ENCODE data around the gene GXYLT2. TPM values are rescaled to one million over a fixed set of nuclear protein-coding genes. Genes with fewer than 3 reads are reported as not detected.

Gene GXYLT2
- total RNA-seq, 1 experiment from 2014 or later = 6.1 TPM

DNA sequence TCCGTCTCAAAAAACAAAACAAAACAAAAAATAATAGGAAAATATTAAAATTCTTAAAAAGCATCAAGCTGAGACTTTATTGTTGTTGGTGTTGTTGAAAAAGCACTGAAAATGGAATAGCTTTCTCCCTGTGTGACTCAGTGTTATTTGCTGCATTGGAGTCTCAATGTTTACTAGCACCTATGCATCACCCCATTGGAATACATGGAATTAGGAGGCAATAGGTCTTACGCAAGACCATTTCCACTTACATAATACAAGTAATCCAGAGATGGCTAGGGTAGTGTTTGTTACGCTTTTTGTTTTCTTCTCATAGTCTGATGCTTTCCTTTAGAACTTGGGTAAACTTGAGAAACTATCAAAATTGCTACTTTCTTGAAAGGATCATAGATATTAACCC is 15.2 kb downstream of the GXYLT2 start:
- BruUV-seq (replicated peaks) = no TSS peak
- CTCF ChIA-PET = no interaction called here
- Histone ChIP-seq H3K4me3 (ENCODE audit: low read depth in 2 of 2, low read length in 2 of 2) (no peak overlapping the region), H3K9me3 (ENCODE audit: control insufficient read depth, insufficient read depth, low read depth, low read length) (no peaks in the 10 kb centered on the region), H3K27me3 (ENCODE audit: control insufficient read depth, insufficient read depth, low read length) (no peaks in the 10 kb centered on the region), H3K4me1 (ENCODE audit: control insufficient read depth, insufficient read depth, low read length) (peaks cover 2% of the 10 kb centered on the region; the same call in 1 of the 2 replicates), H3K36me3 (ENCODE audit: control insufficient read depth, insufficient read depth, low read length) (no peaks in the 10 kb centered on the region), H3K27ac (ENCODE audit: low read length) (no peak overlapping the region)
- ATAC-seq (peak; percentile 81; the same call in 1 of the 2 replicates), DNase-seq (ENCODE audit: low read depth, low spot score) (peak; percentile 42)
- POLR2A ChIA-PET = no interaction called here
- intact Hi-C loops (cut with micrococcal nuclease; ENCODE audit: unreplicated experiment) (no loop called here), in situ Hi-C loops (cut with HindIII; ENCODE audit: low pct_unique_long_range_greater_than_20kb, low sequenced_read_pairs) (no loop called here)
- TF ChIP-seq, protein P1, sequence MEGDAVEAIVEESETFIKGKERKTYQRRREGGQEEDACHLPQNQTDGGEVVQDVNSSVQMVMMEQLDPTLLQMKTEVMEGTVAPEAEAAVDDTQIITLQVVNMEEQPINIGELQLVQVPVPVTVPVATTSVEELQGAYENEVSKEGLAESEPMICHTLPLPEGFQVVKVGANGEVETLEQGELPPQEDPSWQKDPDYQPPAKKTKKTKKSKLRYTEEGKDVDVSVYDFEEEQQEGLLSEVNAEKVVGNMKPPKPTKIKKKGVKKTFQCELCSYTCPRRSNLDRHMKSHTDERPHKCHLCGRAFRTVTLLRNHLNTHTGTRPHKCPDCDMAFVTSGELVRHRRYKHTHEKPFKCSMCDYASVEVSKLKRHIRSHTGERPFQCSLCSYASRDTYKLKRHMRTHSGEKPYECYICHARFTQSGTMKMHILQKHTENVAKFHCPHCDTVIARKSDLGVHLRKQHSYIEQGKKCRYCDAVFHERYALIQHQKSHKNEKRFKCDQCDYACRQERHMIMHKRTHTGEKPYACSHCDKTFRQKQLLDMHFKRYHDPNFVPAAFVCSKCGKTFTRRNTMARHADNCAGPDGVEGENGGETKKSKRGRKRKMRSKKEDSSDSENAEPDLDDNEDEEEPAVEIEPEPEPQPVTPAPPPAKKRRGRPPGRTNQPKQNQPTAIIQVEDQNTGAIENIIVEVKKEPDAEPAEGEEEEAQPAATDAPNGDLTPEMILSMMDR (IDR thresholded peaks at IDR 0.05) = no peak
- TF ChIP-seq POLR2AphosphoS5 (IDR thresholded peaks at IDR 0.05; ENCODE audit: low read depth, low read length) (no peak), SIN3A (IDR thresholded peaks at IDR 0.05; ENCODE audit: borderline replicate concordance, insufficient read depth, low read depth, low read length) (no peak), TCF7L2 (IDR thresholded peaks at IDR 0.05; ENCODE audit: low read depth, low read length) (no peak)
- TF ChIP-seq, protein P2, sequence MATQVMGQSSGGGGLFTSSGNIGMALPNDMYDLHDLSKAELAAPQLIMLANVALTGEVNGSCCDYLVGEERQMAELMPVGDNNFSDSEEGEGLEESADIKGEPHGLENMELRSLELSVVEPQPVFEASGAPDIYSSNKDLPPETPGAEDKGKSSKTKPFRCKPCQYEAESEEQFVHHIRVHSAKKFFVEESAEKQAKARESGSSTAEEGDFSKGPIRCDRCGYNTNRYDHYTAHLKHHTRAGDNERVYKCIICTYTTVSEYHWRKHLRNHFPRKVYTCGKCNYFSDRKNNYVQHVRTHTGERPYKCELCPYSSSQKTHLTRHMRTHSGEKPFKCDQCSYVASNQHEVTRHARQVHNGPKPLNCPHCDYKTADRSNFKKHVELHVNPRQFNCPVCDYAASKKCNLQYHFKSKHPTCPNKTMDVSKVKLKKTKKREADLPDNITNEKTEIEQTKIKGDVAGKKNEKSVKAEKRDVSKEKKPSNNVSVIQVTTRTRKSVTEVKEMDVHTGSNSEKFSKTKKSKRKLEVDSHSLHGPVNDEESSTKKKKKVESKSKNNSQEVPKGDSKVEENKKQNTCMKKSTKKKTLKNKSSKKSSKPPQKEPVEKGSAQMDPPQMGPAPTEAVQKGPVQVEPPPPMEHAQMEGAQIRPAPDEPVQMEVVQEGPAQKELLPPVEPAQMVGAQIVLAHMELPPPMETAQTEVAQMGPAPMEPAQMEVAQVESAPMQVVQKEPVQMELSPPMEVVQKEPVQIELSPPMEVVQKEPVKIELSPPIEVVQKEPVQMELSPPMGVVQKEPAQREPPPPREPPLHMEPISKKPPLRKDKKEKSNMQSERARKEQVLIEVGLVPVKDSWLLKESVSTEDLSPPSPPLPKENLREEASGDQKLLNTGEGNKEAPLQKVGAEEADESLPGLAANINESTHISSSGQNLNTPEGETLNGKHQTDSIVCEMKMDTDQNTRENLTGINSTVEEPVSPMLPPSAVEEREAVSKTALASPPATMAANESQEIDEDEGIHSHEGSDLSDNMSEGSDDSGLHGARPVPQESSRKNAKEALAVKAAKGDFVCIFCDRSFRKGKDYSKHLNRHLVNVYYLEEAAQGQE (IDR thresholded peaks at IDR 0.05; ENCODE audit: insufficient read depth in 1 of 2, low read depth in 2 of 2, low read length in 1 of 2) = no peak

- ATAC-seq (no peak), DNase-seq (ENCODE audit: low read depth, low spot score) (no peak)
- intact Hi-C loops (cut with micrococcal nuclease; ENCODE audit: unreplicated experiment) = no loop called here
- Histone ChIP-seq H3K27ac (ENCODE audit: low read length) (no peak overlapping the region), H3K9me3 (ENCODE audit: control insufficient read depth, insufficient read depth, low read depth, low read length) (no peaks in the 10 kb centered on the region), H3K4me3 (ENCODE audit: low read depth in 2 of 2, low read length in 2 of 2) (no peak overlapping the region), H3K27me3 (ENCODE audit: control insufficient read depth, insufficient read depth, low read length) (no peaks in the 10 kb centered on the region), H3K4me1 (ENCODE audit: control insufficient read depth, insufficient read depth, low read length) (peaks cover 5% of the 10 kb centered on the region; the same call in 1 of the 2 replicates), H3K36me3 (ENCODE audit: control insufficient read depth, insufficient read depth, low read length) (no peaks in the 10 kb centered on the region)
- in situ Hi-C loops (cut with HindIII; ENCODE audit: low pct_unique_long_range_greater_than_20kb, low sequenced_read_pairs) = no loop called here
- TF ChIP-seq TCF7L2 (IDR thresholded peaks at IDR 0.05; ENCODE audit: low read depth, low read length) (no peak), SIN3A (IDR thresholded peaks at IDR 0.05; ENCODE audit: borderline replicate concordance, insufficient read depth, low read depth, low read length) (no peak), POLR2AphosphoS5 (IDR thresholded peaks at IDR 0.05; ENCODE audit: low read depth, low read length) (no peak)
- TF ChIP-seq, protein P2 (IDR thresholded peaks at IDR 0.05; ENCODE audit: insufficient read depth in 1 of 2, low read depth in 2 of 2, low read length in 1 of 2) = no peak
- TF ChIP-seq, protein P1 (IDR thresholded peaks at IDR 0.05) = no peak
- CTCF ChIA-PET = no interaction called here
- POLR2A ChIA-PET = no interaction called here
- no TSS peak for BruUV-seq (replicated peaks)
Observed at GRCh38 chr3:72904163-72904562, 16.3 kb downstream of the GXYLT2 start.
